HG02571 (cell line): ENCODE measurements around the gene FOXD4L6.
"Not testable (repeated sequence)": the region's sequence is repeated elsewhere in the genome, so short reads cannot be mapped to it uniquely, and the experiment has no call there.

ENCODE experiments used
- ATAC-seq: cut with Tn5 transposase; IDR thresholded peaks from one replicate; pipeline ENCODE4 v1.9.1; 2021; ENCODE audit warnings: mild to moderate bottlenecking, moderate library complexity; ENCODE audit not compliant: unreplicated experiment

The FOXD4L6 gene

GRCh38 chr9:41128581-41128980 lies at the start of gene FOXD4L6:
Gene FOXD4L6 (minus strand): TSS chr9:41128681. CDS start chr9:41128383, 298 bp downstream.
- not testable (repeated sequence) for ATAC-seq

- not testable (repeated sequence) for ATAC-seq
Measured at GRCh38 chr9:41174994-41175393, 46.5 kb upstream of the FOXD4L6 start.

GRCh38 chr9:41150116-41150515 lies 21.6 kb upstream of the FOXD4L6 start:
- ATAC-seq = not testable (repeated sequence)

GRCh38 chr9:41141878-41142277 lies 13.4 kb upstream of the FOXD4L6 start:
- not testable (repeated sequence) for ATAC-seq

- not testable (repeated sequence) for ATAC-seq
Measured at GRCh38 chr9:41126746-41127446, 1.6 kb downstream of the FOXD4L6 start.

- not testable (repeated sequence) for ATAC-seq
Measured at GRCh38 chr9:41125936-41126335, 2.5 kb downstream of the FOXD4L6 start.

GRCh38 chr9:41125109-41125658 lies 3.3 kb downstream of the FOXD4L6 start:
- ATAC-seq = not testable (repeated sequence)

GRCh38 chr9:41124250-41125108 lies 4.0 kb downstream of the FOXD4L6 start:
- not testable (repeated sequence) for ATAC-seq

GRCh38 chr9:41123812-41124211 lies 4.7 kb downstream of the FOXD4L6 start:
- not testable (repeated sequence) for ATAC-seq

GRCh38 chr9:41123396-41123795 lies 5.1 kb downstream of the FOXD4L6 start:
- not testable (repeated sequence) for ATAC-seq

- ATAC-seq = not testable (repeated sequence)
Measured at GRCh38 chr9:41120696-41121095, 7.8 kb downstream of the FOXD4L6 start.

GRCh38 chr9:41119719-41120118 lies 8.8 kb downstream of the FOXD4L6 start:
- not testable (repeated sequence) for ATAC-seq

- ATAC-seq = not testable (repeated sequence)
Measured at GRCh38 chr9:41119311-41119710, 9.2 kb downstream of the FOXD4L6 start.

GRCh38 chr9:41113348-41113747 lies 15.1 kb downstream of the FOXD4L6 start:
- not testable (repeated sequence) for ATAC-seq

- not testable (repeated sequence) for ATAC-seq
Measured at GRCh38 chr9:41111414-41111813, 17.1 kb downstream of the FOXD4L6 start.

- ATAC-seq = not testable (repeated sequence)
Measured at GRCh38 chr9:41110913-41111312, 17.6 kb downstream of the FOXD4L6 start.

- not testable (repeated sequence) for ATAC-seq
Measured at GRCh38 chr9:41109253-41109652, 19.2 kb downstream of the FOXD4L6 start.

GRCh38 chr9:41108816-41109215 lies 19.7 kb downstream of the FOXD4L6 start:
- not testable (repeated sequence) for ATAC-seq

- not testable (repeated sequence) for ATAC-seq
Measured at GRCh38 chr9:41106472-41107116, 21.9 kb downstream of the FOXD4L6 start.

- not testable (repeated sequence) for ATAC-seq
Measured at GRCh38 chr9:41105557-41106253, 22.8 kb downstream of the FOXD4L6 start.
